Measurements from ENCODE around the gene SP6. TPM values are rescaled to one million over a fixed set of nuclear protein-coding genes. Genes with fewer than 3 reads are reported as not detected.

The SP6 gene
- total and polyA plus RNA-seq, 2 of the 8 experiments (the other 6 are each of a cell fraction or from before 2014, with no cell fraction given): 1.2 to 1.5 TPM

GRCh38 chr17:47808036-47808829 is 42.7 kb downstream of the SP6 start:
- Histone ChIP-seq H2BK12ac (ENCODE audit: low read depth, low read length) (no peak overlapping the region), H2AFZ (ENCODE audit: low read length) (no peak overlapping the region), H3K27ac (ENCODE audit: low read depth, low read length) (no peak overlapping the region), H3K14ac (ENCODE audit: insufficient read length) (no peak overlapping the region), H3K9me3 (ENCODE audit: insufficient read depth in 2 of 2, low read depth in 1 of 2, low read length in 1 of 2) (no peaks in the 10 kb centered on the region), H4K91ac (replicated peaks; ENCODE audit: insufficient read length, low read length) (no peak overlapping the region), H2BK5ac (ENCODE audit: low read depth, low read length) (no peak overlapping the region), H3K4me3 (ENCODE audit: extremely low read depth in 1 of 4, insufficient read depth in 2 of 4, low read depth in 3 of 4, low read length in 4 of 4) (no peak overlapping the region), H4K5ac (ENCODE audit: insufficient read length, low read depth, low read length) (no peak overlapping the region), H3K56ac (replicated peaks; ENCODE audit: insufficient read length, low read depth, low read length) (no peak overlapping the region), H2BK20ac (ENCODE audit: low read length) (no peak overlapping the region), H3K79me2 (ENCODE audit: control insufficient read depth in 1 of 2, insufficient read depth in 2 of 2, low read length in 2 of 2) (no peaks in the 10 kb centered on the region), H2AK5ac (ENCODE audit: low read depth, low read length) (no peak overlapping the region), H4K20me1 (replicated peaks in 1 of 2; ENCODE audit: control insufficient read depth in 1 of 2, insufficient read depth in 2 of 2, low read length in 2 of 2) (peaks cover 2 to 4% of the 10 kb centered on the region in 2 experiments), H3K9ac (replicated peaks in 1 of 4; ENCODE audit: extremely low read depth in 1 of 4, low read depth in 3 of 4, low read length in 3 of 4) (no peak overlapping the region), H3K79me1 (ENCODE audit: low read depth, low read length) (no peaks in the 10 kb centered on the region; the same call in 1 of the 2 replicates), H3K23ac (ENCODE audit: insufficient read length) (no peak overlapping the region), H3K4me1 (replicated peaks in 1 of 4; ENCODE audit: control insufficient read depth in 3 of 4, insufficient read depth in 4 of 4, low read length in 3 of 4) (no peaks in the 10 kb centered on the region; a peak in 1 of 7 replicates), H3K4ac (replicated peaks; ENCODE audit: insufficient read length, low read depth, low read length) (no peak overlapping the region), H2BK15ac (ENCODE audit: low read length) (no peak overlapping the region), H3K4me2 (ENCODE audit: insufficient read depth in 1 of 2, low read depth in 2 of 2, low read length in 2 of 2) (no peak overlapping the region), H3K23me2 (ENCODE audit: low read depth, low read length) (no peaks in the 10 kb centered on the region), H3K27me3 (replicated peaks in 1 of 4; ENCODE audit: control insufficient read depth in 3 of 4, extremely low read depth in 1 of 4, insufficient read depth in 3 of 4, low read length in 3 of 4) (no peaks in the 10 kb centered on the region), H2BK120ac (replicated peaks; ENCODE audit: low read depth, low read length) (no peak overlapping the region), H3K36me3 (ENCODE audit: control insufficient read depth in 2 of 4, insufficient read depth in 4 of 4, low read length in 3 of 4) (peaks cover 0 to 2% (median 0%) of the 10 kb centered on the region in 4 experiments; a peak in 1 of 8 replicates), H3K18ac (ENCODE audit: extremely low read depth, low read length) (no peak overlapping the region), H4K8ac (ENCODE audit: extremely low read depth, insufficient read depth, low read length) (no peak overlapping the region; the same call in 1 of the 2 replicates)
- TF ChIP-seq RBBP5 (IDR thresholded peaks at IDR 0.05; ENCODE audit: borderline replicate concordance, low read depth, low read length) (no peak), SP1 (IDR thresholded peaks at IDR 0.05; ENCODE audit: low read depth, low read length) (no peak), ZNF274 (IDR thresholded peaks at IDR 0.05; ENCODE audit: borderline replicate concordance, extremely low read depth, low read length) (no peak), E2F6 (IDR thresholded peaks at IDR 0.05) (no peak), SIX5 (IDR thresholded peaks at IDR 0.05; ENCODE audit: low read depth, low read length) (no peak), TAF1 (IDR thresholded peaks at IDR 0.05; ENCODE audit: low read depth, low read length) (no peak)
- WGBS, 2 experiments (ENCODE audit: extremely low coverage in 1 of 2, insufficient coverage in 1 of 2, insufficient read length in 1 of 2, insufficient replicate concordance in 2 of 2, low coverage in 1 of 2, low lambda C conversion rate in 2 of 2, missing lambda C conversion rate in 1 of 2): 82% methylated on average over 17 of the region's 20 CpGs; no CpG with 5 or more reads in 1 of the 2 experiments
- DNase-seq (ENCODE audit: low read depth in 1 of 2, low spot score in 2 of 2): no peak
- CTCF ChIA-PET (ENCODE audit: partially characterized antibody): interaction anchor here (1.3 kb wide), 2 partner anchors 25 to 33 kb away, joined by 3 read pairs; partner anchors contain the start of gene SCRN2
- FAIRE-seq: no peak
- POLR2A ChIA-PET (ENCODE audit: partially characterized antibody): interaction anchor here (1.4 kb wide), 1 partner anchor 14 kb away, joined by 4 read pairs; the partner anchor contains the start of gene OSBPL7

Data from H1 (cell line).